22Rv1 (cell line): ENCODE data around the gene ARID5A.

Experiments
- CTCF ChIP-seq: fragments of 450-650 bp; IDR thresholded peaks from 2 replicates; pipeline ENCODE4 v1.5.1; 2017; ENCODE audit warnings: mild to moderate bottlenecking
- ZFX ChIP-seq: fragments of 450-650 bp; IDR thresholded peaks from 2 replicates; pipeline ENCODE4 v1.6.1; 2017; ENCODE audit warnings: antibody characterized with exemption, borderline replicate concordance

- TF ChIP-seq ZFX (no peak), CTCF (no peak)
Observed at GRCh38 chr2:96511851-96512250, 24.7 kb upstream of the ARID5A start.
